SU-DHL-6 (cell line): ENCODE results near the gene OXCT1.

Experiments used
- H2AFZ ChIP-seq: fragments of 200-600 bp; sonication (generic); 2 replicates; pipeline ENCODE4 v1.6.1; 2014; ENCODE audit warnings: low read depth, mild to moderate bottlenecking, moderate library complexity, mixed read lengths, antibody characterized with exemption, low read length; ENCODE audit not compliant: severe bottlenecking
- H3F3A ChIP-seq: fragments of 200-600 bp; shearing (Covaris generic); 2 replicates; pipeline ENCODE4 v1.6.0; 2016; ENCODE audit warnings: antibody characterized with exemption, mild to moderate bottlenecking; ENCODE audit not compliant: insufficient read depth
- H3K27ac ChIP-seq: fragments of 200-600 bp; sonication (generic); 2 replicates; pipeline ENCODE4 v1.5.1; 2016; ENCODE audit warnings: low read depth, mild to moderate bottlenecking, low read length, moderate library complexity, mixed read lengths
- H3K27me3 ChIP-seq: fragments of 200-600 bp; sonication (generic), shearing (Covaris generic); 2 replicates; pipeline ENCODE4 v1.6.0; 2014; ENCODE audit warnings: mild to moderate bottlenecking, low read length
- H3K36me3 ChIP-seq: fragments of 200-600 bp; sonication (generic); 2 replicates; pipeline ENCODE4 v1.6.1; 2014; ENCODE audit warnings: mild to moderate bottlenecking, low read length, mixed read lengths
- H3K4me2 ChIP-seq: fragments of 300-600, 200-600 bp; shearing (Covaris generic), sonication (generic); 2 replicates; pipeline ENCODE4 v1.6.0; 2014; ENCODE audit warnings: low read length, low read depth, mild to moderate bottlenecking; ENCODE audit not compliant: poor library complexity, severe bottlenecking
- H3K4me3 ChIP-seq: fragments of 200-600 bp; sonication (generic); 2 replicates; pipeline ENCODE4 v1.5.1; 2014; ENCODE audit warnings: antibody characterized with exemption, low read length, mild to moderate bottlenecking, mixed read lengths; ENCODE audit not compliant: insufficient read depth, poor library complexity, severe bottlenecking
- H3K79me2 ChIP-seq: fragments of 200-600 bp; sonication (generic); 2 replicates; pipeline ENCODE4 v1.6.1; 2014; ENCODE audit warnings: mild to moderate bottlenecking, low read length, moderate library complexity; ENCODE audit not compliant: insufficient read depth
- H3K9ac ChIP-seq: fragments of 200-600 bp; sonication (generic); 2 replicates; pipeline ENCODE4 v1.7.0; 2014; ENCODE audit warnings: mild to moderate bottlenecking, low read length
- H3K9me2 ChIP-seq: fragments of 200-600 bp; sonication (generic); replicated peaks from 2 replicates; pipeline ENCODE4 v1.6.1; 2014; ENCODE audit warnings: low read length; ENCODE audit not compliant: insufficient read depth
- H3K9me3 ChIP-seq: fragments of 200-600 bp; sonication (generic); 2 replicates; pipeline ENCODE4 v1.6.1; 2014; ENCODE audit warnings: low read length, mixed read lengths; ENCODE audit not compliant: insufficient read depth
- H4K20me1 ChIP-seq: fragments of 200-600 bp; sonication (generic); 2 replicates; pipeline ENCODE4 v1.6.1; 2014; ENCODE audit warnings: low read depth, mild to moderate bottlenecking, antibody characterized with exemption, low read length, moderate library complexity, mixed read lengths
- CTCF ChIP-seq: fragments of 200-600 bp; sonication (generic); IDR thresholded peaks from one replicate; pipeline ENCODE4 v1.5.1; 2017; ENCODE audit warnings: antibody characterized with exemption, mild to moderate bottlenecking, low read length, moderate library complexity; ENCODE audit not compliant: insufficient read depth, poor library complexity, severe bottlenecking
- EZH2phosphoT487 ChIP-seq: fragments of 200-600 bp; sonication (generic), shearing (Covaris generic); conservative IDR thresholded peaks from 2 replicates; pipeline ENCODE4 v1.6.1; 2018; ENCODE audit warnings: mild to moderate bottlenecking, antibody characterized with exemption, low read length, moderate library complexity, mixed read lengths

OXCT1 gene

GRCh38 chr5:41869724-41870626 is at the start of gene OXCT1:
Gene OXCT1, minus strand, starts transcription at chr5:41870425. Its CDS starts 67 bp downstream, at chr5:41870358.
- H3K36me3 ChIP-seq: no peaks in the 10 kb centered on the region
- H2AFZ ChIP-seq: peak within 1 kb of the TSS; percentile 94
- H3K79me2 ChIP-seq: peaks cover 50% of the 10 kb centered on the region
- H4K20me1 ChIP-seq: peaks cover 7% of the 10 kb centered on the region; the same call in 1 of the 2 replicates
- H3K4me2 ChIP-seq: peak within 1 kb of the TSS; percentile 62
- no peaks in the 10 kb centered on the region for H3K27me3 ChIP-seq
- TF ChIP-seq CTCF: no peak
- no peak for TF ChIP-seq EZH2phosphoT487
- peak within 1 kb of the TSS; percentile 96 for H3K9ac ChIP-seq
- peak within 1 kb of the TSS; percentile 87 for H3K4me3 ChIP-seq
- no peaks in the 10 kb centered on the region for H3K9me2 ChIP-seq
- no peaks in the 10 kb centered on the region for H3K9me3 ChIP-seq
- peak within 1 kb of the TSS; percentile 60 for H3K27ac ChIP-seq
- H3F3A ChIP-seq: no peaks in the 10 kb centered on the region

GRCh38 chr5:41918105-41918504 is 47.9 kb upstream of the OXCT1 start:
- Histone ChIP-seq H3K27ac (no peak overlapping the region), H3K36me3 (peaks cover 30% of the 10 kb centered on the region; the same call in 1 of the 2 replicates), H3F3A (peaks cover 3% of the 10 kb centered on the region), H3K79me2 (no peaks in the 10 kb centered on the region), H3K9me2 (no peaks in the 10 kb centered on the region), H3K9ac (no peak overlapping the region), H4K20me1 (no peaks in the 10 kb centered on the region), H2AFZ (no peak overlapping the region), H3K4me3 (no peak overlapping the region), H3K9me3 (no peaks in the 10 kb centered on the region), H3K4me2 (no peak overlapping the region), H3K27me3 (no peaks in the 10 kb centered on the region)
- TF ChIP-seq CTCF: no peak
- TF ChIP-seq EZH2phosphoT487: no peak

- Histone ChIP-seq H3K79me2 (peaks cover 26% of the 10 kb centered on the region), H2AFZ (no peak overlapping the region), H3K4me3 (no peak overlapping the region), H3F3A (peaks cover 2% of the 10 kb centered on the region), H3K9me2 (no peaks in the 10 kb centered on the region), H3K27me3 (no peaks in the 10 kb centered on the region), H4K20me1 (no peaks in the 10 kb centered on the region), H3K9ac (no peak overlapping the region), H3K4me2 (no peak overlapping the region), H3K27ac (no peak overlapping the region), H3K36me3 (peaks cover 63% of the 10 kb centered on the region), H3K9me3 (no peaks in the 10 kb centered on the region)
- TF ChIP-seq EZH2phosphoT487 (no peak), CTCF (no peak)
Measured at GRCh38 chr5:41908374-41909079, 38.3 kb upstream of the OXCT1 start.
